ENCODE measurements around the gene IL6. TPM values are rescaled to one million over a fixed set of nuclear protein-coding genes. Genes with fewer than 3 reads are reported as not detected.

The IL6 gene
- total RNA-seq, 1 experiment from 2014 or later = 0.52 TPM

DNA sequence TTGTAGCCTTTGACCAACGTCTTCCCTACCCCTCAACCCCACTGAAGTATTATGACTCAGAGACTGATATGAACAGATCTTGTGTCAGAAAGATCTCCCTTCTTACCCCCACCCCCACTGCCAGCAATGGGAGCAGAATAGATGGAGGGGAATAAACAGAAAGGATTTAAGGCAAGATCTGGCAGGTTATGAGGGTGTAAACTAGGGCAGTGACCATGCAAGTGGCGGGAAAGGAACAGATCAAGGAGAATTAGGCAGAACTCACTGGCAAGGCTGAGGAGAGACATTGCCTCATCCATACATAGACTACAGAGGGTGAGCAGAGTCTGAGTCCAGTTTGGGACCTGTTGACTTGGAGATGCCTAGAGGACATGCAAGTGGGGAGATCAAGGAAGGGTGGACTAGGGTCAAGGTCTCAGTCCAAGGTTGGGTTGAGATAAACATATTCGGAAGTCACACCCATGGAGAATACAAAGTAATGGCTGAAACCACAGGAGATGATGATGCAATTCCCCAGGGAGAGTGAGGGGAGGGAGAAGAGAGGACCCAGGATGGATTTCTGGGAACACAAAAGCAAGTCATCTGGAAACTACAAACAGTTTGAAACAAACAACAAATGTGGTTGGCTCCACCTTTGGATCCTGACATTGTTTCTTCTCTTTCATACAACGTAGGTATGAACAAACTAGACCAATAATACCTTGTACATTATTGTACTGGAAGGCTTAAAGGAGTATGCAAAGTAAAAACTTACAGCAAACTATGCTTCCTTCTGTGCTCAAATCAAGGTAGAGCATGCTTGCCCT is 44.9 kb upstream of the IL6 start (continued):
- TF ChIP-seq, protein P1, sequence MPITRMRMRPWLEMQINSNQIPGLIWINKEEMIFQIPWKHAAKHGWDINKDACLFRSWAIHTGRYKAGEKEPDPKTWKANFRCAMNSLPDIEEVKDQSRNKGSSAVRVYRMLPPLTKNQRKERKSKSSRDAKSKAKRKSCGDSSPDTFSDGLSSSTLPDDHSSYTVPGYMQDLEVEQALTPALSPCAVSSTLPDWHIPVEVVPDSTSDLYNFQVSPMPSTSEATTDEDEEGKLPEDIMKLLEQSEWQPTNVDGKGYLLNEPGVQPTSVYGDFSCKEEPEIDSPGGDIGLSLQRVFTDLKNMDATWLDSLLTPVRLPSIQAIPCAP (CRISPR knock-in tag; IDR thresholded peaks at IDR 0.05) = no peak
- TF ChIP-seq, protein P2, sequence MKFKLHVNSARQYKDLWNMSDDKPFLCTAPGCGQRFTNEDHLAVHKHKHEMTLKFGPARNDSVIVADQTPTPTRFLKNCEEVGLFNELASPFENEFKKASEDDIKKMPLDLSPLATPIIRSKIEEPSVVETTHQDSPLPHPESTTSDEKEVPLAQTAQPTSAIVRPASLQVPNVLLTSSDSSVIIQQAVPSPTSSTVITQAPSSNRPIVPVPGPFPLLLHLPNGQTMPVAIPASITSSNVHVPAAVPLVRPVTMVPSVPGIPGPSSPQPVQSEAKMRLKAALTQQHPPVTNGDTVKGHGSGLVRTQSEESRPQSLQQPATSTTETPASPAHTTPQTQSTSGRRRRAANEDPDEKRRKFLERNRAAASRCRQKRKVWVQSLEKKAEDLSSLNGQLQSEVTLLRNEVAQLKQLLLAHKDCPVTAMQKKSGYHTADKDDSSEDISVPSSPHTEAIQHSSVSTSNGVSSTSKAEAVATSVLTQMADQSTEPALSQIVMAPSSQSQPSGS (CRISPR knock-in tag; IDR thresholded peaks at IDR 0.05; ENCODE audit: borderline replicate concordance, low read depth) = no peak
- TF ChIP-seq GABPB1 (CRISPR knock-in tag; IDR thresholded peaks at IDR 0.05) (no peak), ZNF138 (CRISPR knock-in tag; conservative IDR thresholded peaks at IDR 0.05) (no peak), JUN (CRISPR knock-in tag; IDR thresholded peaks at IDR 0.05) (no peak)
- TF ChIP-seq, protein P3, sequence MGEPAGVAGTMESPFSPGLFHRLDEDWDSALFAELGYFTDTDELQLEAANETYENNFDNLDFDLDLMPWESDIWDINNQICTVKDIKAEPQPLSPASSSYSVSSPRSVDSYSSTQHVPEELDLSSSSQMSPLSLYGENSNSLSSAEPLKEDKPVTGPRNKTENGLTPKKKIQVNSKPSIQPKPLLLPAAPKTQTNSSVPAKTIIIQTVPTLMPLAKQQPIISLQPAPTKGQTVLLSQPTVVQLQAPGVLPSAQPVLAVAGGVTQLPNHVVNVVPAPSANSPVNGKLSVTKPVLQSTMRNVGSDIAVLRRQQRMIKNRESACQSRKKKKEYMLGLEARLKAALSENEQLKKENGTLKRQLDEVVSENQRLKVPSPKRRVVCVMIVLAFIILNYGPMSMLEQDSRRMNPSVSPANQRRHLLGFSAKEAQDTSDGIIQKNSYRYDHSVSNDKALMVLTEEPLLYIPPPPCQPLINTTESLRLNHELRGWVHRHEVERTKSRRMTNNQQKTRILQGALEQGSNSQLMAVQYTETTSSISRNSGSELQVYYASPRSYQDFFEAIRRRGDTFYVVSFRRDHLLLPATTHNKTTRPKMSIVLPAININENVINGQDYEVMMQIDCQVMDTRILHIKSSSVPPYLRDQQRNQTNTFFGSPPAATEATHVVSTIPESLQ (CRISPR knock-in tag; IDR thresholded peaks at IDR 0.05) = no peak
- TF ChIP-seq, protein P4, sequence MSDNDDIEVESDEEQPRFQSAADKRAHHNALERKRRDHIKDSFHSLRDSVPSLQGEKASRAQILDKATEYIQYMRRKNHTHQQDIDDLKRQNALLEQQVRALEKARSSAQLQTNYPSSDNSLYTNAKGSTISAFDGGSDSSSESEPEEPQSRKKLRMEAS (CRISPR knock-in tag; IDR thresholded peaks at IDR 0.05) = no peak
- TF ChIP-seq, protein P5, sequence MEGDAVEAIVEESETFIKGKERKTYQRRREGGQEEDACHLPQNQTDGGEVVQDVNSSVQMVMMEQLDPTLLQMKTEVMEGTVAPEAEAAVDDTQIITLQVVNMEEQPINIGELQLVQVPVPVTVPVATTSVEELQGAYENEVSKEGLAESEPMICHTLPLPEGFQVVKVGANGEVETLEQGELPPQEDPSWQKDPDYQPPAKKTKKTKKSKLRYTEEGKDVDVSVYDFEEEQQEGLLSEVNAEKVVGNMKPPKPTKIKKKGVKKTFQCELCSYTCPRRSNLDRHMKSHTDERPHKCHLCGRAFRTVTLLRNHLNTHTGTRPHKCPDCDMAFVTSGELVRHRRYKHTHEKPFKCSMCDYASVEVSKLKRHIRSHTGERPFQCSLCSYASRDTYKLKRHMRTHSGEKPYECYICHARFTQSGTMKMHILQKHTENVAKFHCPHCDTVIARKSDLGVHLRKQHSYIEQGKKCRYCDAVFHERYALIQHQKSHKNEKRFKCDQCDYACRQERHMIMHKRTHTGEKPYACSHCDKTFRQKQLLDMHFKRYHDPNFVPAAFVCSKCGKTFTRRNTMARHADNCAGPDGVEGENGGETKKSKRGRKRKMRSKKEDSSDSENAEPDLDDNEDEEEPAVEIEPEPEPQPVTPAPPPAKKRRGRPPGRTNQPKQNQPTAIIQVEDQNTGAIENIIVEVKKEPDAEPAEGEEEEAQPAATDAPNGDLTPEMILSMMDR (IDR thresholded peaks at IDR 0.05) = no peak

DNA sequence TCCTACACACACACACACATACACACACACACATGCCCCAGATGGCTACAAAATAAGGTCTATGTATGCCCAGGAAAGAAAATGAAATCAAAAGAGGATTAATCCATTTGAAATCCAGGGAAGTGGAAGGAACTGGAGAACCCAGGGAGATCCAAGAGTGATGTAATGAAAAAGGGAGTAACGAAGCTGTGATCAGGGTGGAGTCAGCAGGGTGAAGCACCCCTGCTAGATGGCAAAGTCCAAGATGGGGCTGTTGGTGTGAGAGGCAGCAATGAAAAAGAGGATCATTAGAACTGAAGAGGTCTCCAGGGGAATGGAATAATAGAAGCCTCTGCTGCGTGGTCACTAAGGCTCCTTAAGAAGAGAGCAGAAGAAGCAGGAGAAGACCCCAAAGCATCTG is 43.6 kb upstream of the IL6 start:
- peaks cover 10% of the 10 kb centered on the region for H3K9me3 Mint-ChIP-seq
- no peak overlapping the region for H3K27ac Mint-ChIP-seq
- H3K4me3 Mint-ChIP-seq = no peak overlapping the region
- DNase-seq (ENCODE audit: low spot score) (no peak), ATAC-seq (no peak)
- POLR2A ChIA-PET = no interaction called here
- no peaks in the 10 kb centered on the region; the same call in 1 of the 2 replicates for H3K27me3 Mint-ChIP-seq (ENCODE audit: low read depth)
- H3K36me3 Mint-ChIP-seq = no peaks in the 10 kb centered on the region
- TF ChIP-seq NR2C2 (CRISPR knock-in tag; IDR thresholded peaks at IDR 0.05) (no peak), SMAD4 (CRISPR knock-in tag; IDR thresholded peaks at IDR 0.05) (no peak), HMGA2 (CRISPR knock-in tag; IDR thresholded peaks at IDR 0.05) (no peak)
- H3K4me1 Mint-ChIP-seq = peaks cover 11% of the 10 kb centered on the region
- CTCF ChIA-PET = interaction anchor here (2.1 kb wide), 1 partner anchor 22 kb away, joined by 5 read pairs; no protein-coding TSS in a partner anchor

DNA sequence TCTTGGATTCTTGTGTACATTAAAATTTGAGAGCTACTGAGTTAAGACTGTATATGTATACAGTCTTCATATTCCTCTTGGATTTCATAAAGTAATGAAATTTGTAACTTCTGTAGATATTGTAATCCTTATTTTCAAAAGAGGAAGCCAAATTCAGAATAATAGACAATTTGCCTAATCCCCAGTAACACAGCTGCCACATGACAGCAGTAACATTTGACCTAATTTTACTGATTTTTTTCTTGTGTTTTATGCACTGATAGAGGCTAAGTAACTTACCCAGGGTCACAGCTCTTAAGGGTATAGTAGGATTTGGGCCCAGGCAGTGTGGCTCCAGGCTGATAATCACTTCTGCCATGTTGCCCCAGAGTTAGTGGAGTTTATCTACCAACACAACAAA is 40.4 kb upstream of the IL6 start:
- CTCF ChIA-PET = interaction anchor here (1.4 kb wide), 1 partner anchor 26 kb away, joined by 5 read pairs; no protein-coding TSS in a partner anchor
- no peak for ATAC-seq

More for the DNA sequence above, 40.4 kb upstream of the IL6 start:
- no peaks in the 10 kb centered on the region; the same call in 1 of the 2 replicates for H3K27me3 Mint-ChIP-seq (ENCODE audit: low read depth)
- H3K36me3 Mint-ChIP-seq = no peaks in the 10 kb centered on the region
- TF ChIP-seq, protein P2 (CRISPR knock-in tag; IDR thresholded peaks at IDR 0.05; ENCODE audit: borderline replicate concordance, low read depth) = no peak
- TF ChIP-seq, protein P6, sequence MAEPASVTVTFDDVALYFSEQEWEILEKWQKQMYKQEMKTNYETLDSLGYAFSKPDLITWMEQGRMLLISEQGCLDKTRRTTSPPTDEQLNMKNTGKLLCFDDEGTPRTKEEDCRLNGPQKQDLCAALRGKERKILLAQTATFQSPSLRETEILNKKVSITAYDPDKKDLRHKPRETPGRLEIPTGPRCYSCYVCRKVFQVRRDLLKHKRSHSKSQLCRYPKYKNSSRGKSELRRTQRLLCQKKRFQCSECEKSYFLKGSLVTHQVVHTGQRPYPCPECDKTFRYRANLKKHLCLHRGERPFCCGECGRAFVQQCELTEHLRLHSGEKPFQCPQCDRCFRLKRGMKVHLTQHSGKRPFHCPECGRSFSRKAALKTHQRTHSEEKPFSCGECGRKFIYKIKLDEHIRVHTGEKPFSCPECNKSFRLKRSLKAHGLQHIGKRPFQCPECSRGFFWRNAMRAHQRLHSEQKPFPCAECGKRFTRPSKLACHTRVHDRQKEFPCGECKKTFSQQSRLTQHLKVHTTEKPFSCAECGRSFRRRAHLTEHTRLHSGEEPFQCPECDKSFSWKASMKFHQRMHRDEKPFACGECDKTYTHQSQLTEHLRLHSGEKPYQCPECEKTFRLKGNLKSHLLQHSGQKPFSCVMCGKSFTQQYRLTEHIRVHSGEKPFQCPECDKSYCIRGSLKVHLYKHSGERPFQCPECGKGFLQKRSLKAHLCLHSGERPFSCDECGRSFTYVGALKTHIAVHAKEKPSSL (CRISPR knock-in tag; conservative IDR thresholded peaks at IDR 0.05) = no peak
- TF ChIP-seq, protein P7, sequence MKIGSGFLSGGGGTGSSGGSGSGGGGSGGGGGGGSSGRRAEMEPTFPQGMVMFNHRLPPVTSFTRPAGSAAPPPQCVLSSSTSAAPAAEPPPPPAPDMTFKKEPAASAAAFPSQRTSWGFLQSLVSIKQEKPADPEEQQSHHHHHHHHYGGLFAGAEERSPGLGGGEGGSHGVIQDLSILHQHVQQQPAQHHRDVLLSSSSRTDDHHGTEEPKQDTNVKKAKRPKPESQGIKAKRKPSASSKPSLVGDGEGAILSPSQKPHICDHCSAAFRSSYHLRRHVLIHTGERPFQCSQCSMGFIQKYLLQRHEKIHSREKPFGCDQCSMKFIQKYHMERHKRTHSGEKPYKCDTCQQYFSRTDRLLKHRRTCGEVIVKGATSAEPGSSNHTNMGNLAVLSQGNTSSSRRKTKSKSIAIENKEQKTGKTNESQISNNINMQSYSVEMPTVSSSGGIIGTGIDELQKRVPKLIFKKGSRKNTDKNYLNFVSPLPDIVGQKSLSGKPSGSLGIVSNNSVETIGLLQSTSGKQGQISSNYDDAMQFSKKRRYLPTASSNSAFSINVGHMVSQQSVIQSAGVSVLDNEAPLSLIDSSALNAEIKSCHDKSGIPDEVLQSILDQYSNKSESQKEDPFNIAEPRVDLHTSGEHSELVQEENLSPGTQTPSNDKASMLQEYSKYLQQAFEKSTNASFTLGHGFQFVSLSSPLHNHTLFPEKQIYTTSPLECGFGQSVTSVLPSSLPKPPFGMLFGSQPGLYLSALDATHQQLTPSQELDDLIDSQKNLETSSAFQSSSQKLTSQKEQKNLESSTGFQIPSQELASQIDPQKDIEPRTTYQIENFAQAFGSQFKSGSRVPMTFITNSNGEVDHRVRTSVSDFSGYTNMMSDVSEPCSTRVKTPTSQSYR (CRISPR knock-in tag; IDR thresholded peaks at IDR 0.05) = no peak
- no peak for TF ChIP-seq TEAD4 (CRISPR knock-in tag; IDR thresholded peaks at IDR 0.05)
- TF ChIP-seq, protein P4 (CRISPR knock-in tag; IDR thresholded peaks at IDR 0.05) = no peak
- peaks cover 9% of the 10 kb centered on the region for H3K4me1 Mint-ChIP-seq
- DNase-seq (ENCODE audit: low spot score) = no peak
- no peak overlapping the region for H3K4me3 Mint-ChIP-seq
- no peak overlapping the region for H3K27ac Mint-ChIP-seq
- POLR2A ChIA-PET = interaction anchor here (0.6 kb wide), 1 partner anchor 16 kb away, joined by 3 read pairs; no protein-coding TSS in a partner anchor
- H3K9me3 Mint-ChIP-seq = peaks cover 10% of the 10 kb centered on the region

Data from WTC11 (cell line).